Uterus (tissue), 2 donors: ENCODE results near the gene ARL10.

Experiments
- POLR2A ChIP-seq, 2 donors: fragments of 450-650 bp; IDR thresholded peaks; one replicate each; pipeline ENCODE4 v1.6.1; 2016; ENCODE audit warnings: antibody characterized with exemption in 2 of 2, mild to moderate bottlenecking in 1 of 2, moderate library complexity in 1 of 2
- TF ChIP-seq, protein P1 (sequence below), 4 experiments: fragments of 200-600 bp in 2 of 4; fragments of 450-650 bp in 2 of 4; sonication (generic) in 2 of 4; IDR thresholded peaks; one replicate each; pipeline ENCODE4 v1.5.1; 2016 to 2019; ENCODE audit warnings: antibody characterized with exemption in 4 of 4, mild to moderate bottlenecking in 2 of 4, moderate library complexity in 1 of 4

DNA sequence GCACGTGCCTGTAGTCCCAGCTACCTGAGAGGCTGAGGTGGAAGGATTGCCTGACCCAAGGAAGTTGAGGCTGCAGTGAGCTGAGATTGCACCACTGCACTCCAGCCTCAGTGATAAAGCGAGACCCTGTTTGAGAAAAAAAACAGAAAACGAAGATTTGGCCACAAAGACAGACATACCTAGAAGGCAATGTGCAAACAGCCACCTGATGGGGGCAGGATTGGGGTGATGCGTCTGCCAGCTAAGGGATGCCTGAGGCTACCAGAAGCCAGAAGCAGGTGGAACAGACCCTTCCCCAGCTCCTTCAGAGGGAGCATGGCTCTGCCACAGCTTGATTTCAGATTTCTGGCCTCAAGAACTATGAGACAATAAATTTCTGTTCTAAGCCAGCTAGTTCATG is 26.2 kb downstream of the ARL10 start:
- TF ChIP-seq, protein P1, sequence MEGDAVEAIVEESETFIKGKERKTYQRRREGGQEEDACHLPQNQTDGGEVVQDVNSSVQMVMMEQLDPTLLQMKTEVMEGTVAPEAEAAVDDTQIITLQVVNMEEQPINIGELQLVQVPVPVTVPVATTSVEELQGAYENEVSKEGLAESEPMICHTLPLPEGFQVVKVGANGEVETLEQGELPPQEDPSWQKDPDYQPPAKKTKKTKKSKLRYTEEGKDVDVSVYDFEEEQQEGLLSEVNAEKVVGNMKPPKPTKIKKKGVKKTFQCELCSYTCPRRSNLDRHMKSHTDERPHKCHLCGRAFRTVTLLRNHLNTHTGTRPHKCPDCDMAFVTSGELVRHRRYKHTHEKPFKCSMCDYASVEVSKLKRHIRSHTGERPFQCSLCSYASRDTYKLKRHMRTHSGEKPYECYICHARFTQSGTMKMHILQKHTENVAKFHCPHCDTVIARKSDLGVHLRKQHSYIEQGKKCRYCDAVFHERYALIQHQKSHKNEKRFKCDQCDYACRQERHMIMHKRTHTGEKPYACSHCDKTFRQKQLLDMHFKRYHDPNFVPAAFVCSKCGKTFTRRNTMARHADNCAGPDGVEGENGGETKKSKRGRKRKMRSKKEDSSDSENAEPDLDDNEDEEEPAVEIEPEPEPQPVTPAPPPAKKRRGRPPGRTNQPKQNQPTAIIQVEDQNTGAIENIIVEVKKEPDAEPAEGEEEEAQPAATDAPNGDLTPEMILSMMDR (IDR thresholded peaks at IDR 0.05): no peak
- no peak for TF ChIP-seq POLR2A (IDR thresholded peaks at IDR 0.05)
